Uterus (tissue), 2 donors: ENCODE measurements around the gene ATP4A.

Experiments used
- CTCF ChIP-seq, 4 experiments: fragments of 200-600 bp in 2 of 4; fragments of 450-650 bp in 2 of 4; sonication (generic) in 2 of 4; IDR thresholded peaks; one replicate each; pipeline ENCODE4 v1.5.1; 2016 to 2019; ENCODE audit warnings: antibody characterized with exemption in 4 of 4, mild to moderate bottlenecking in 2 of 4, moderate library complexity in 1 of 4
- POLR2A ChIP-seq, 2 donors: fragments of 450-650 bp; IDR thresholded peaks; one replicate each; pipeline ENCODE4 v1.6.1; 2016; ENCODE audit warnings: antibody characterized with exemption in 2 of 2, mild to moderate bottlenecking in 1 of 2, moderate library complexity in 1 of 2

- TF ChIP-seq CTCF (IDR thresholded peaks at IDR 0.05) (no peak), POLR2A (IDR thresholded peaks at IDR 0.05) (no peak)
Measured at GRCh38 chr19:35552534-35553384, 10.7 kb downstream of the ATP4A start.
